ENCODE measurements around the gene FBXO7.

- no peak for TF ChIP-seq EZH2phosphoT487 (IDR thresholded peaks at IDR 0.05; ENCODE audit: low read depth)
- TF ChIP-seq, protein P1, sequence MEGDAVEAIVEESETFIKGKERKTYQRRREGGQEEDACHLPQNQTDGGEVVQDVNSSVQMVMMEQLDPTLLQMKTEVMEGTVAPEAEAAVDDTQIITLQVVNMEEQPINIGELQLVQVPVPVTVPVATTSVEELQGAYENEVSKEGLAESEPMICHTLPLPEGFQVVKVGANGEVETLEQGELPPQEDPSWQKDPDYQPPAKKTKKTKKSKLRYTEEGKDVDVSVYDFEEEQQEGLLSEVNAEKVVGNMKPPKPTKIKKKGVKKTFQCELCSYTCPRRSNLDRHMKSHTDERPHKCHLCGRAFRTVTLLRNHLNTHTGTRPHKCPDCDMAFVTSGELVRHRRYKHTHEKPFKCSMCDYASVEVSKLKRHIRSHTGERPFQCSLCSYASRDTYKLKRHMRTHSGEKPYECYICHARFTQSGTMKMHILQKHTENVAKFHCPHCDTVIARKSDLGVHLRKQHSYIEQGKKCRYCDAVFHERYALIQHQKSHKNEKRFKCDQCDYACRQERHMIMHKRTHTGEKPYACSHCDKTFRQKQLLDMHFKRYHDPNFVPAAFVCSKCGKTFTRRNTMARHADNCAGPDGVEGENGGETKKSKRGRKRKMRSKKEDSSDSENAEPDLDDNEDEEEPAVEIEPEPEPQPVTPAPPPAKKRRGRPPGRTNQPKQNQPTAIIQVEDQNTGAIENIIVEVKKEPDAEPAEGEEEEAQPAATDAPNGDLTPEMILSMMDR (IDR thresholded peaks at IDR 0.05; ENCODE audit: low read depth, low read length) = peak; percentile 84
These were observed 1.1 kb upstream of the FBXO7 start for GRCh38 chr22:32473388-32473952.

Measured in OCI-LY3 (cell line).